CD8-positive, alpha-beta memory T cell (primary cell): ENCODE data around the gene CALCB. TPM values are rescaled to one million over a fixed set of nuclear protein-coding genes. Genes with fewer than 3 reads are reported as not detected.

ENCODE experiments used
- CTCF ChIA-PET: fragments of 350-600 bp; sonication (Branson Sonifier 250); formaldehyde crosslinking; loops from one replicate; lab custom pipeline; 2021; ENCODE audit warnings: antibody characterized with exemption; lab: Charles Lee
- POLR2A ChIA-PET: fragments of 350-600 bp; sonication (Branson Sonifier 250); formaldehyde crosslinking; loops from one replicate; lab custom pipeline; 2021; ENCODE audit warnings: antibody characterized with exemption; lab: Charles Lee
- DNase-seq, 5 donors: peaks; one replicate each; pipeline versions ENCODE4 v3.0.0 to v3.0.0-alpha.2; 2020 to 2022; ENCODE audit warnings: mixed read lengths in 1 of 5
- H3K27ac ChIP-seq: one replicate; pipeline ENCODE4 v1.7.0; 2013; ENCODE audit warnings: low read depth, mild to moderate bottlenecking, low read length, moderate library complexity
- H3K27me3 ChIP-seq: 2 replicates; pipeline ENCODE4 v1.7.0; 2013; ENCODE audit warnings: low read length, mild to moderate bottlenecking; ENCODE audit not compliant: insufficient read depth, poor library complexity, severe bottlenecking
- H3K36me3 ChIP-seq: 2 replicates; pipeline ENCODE4 v1.7.0; 2013; ENCODE audit warnings: mild to moderate bottlenecking, low read length, moderate library complexity; ENCODE audit not compliant: insufficient read depth
- H3K4me1 ChIP-seq: 2 replicates; pipeline ENCODE4 v1.7.0; 2013; ENCODE audit warnings: mild to moderate bottlenecking, low read length, moderate library complexity; ENCODE audit not compliant: insufficient read depth
- H3K4me3 ChIP-seq: 2 replicates; pipeline ENCODE4 v1.7.0; 2013; ENCODE audit warnings: mild to moderate bottlenecking, low read length
- H3K9me3 ChIP-seq: 2 replicates; pipeline ENCODE4 v1.7.0; 2013; ENCODE audit warnings: mild to moderate bottlenecking, low read length
- H3K27ac Mint-ChIP-seq, 8 donors: one replicate each; pipeline ENCODE4 v1.8.0; 2020 to 2021; ENCODE audit warnings: mixed read lengths in 8 of 8, mild to moderate bottlenecking in 6 of 8, inconsistent platforms in 3 of 8, moderate library complexity in 3 of 8
- H3K27me3 Mint-ChIP-seq, 2 donors: one replicate each; pipeline ENCODE4 v1.8.0; 2020 to 2021; ENCODE audit warnings: mixed read lengths in 2 of 2, mild to moderate bottlenecking in 1 of 2, moderate library complexity in 1 of 2
- H3K36me3 Mint-ChIP-seq, 3 donors: one replicate each; pipeline ENCODE4 v1.8.0; 2020 to 2021; ENCODE audit warnings: mixed read lengths in 3 of 3, inconsistent platforms in 1 of 3, mild to moderate bottlenecking in 1 of 3
- H3K4me1 Mint-ChIP-seq, 3 donors: one replicate each; pipeline ENCODE4 v1.8.0; 2020 to 2021; ENCODE audit warnings: mixed read lengths in 3 of 3, inconsistent platforms in 1 of 3, mild to moderate bottlenecking in 1 of 3
- H3K4me3 Mint-ChIP-seq, 7 donors: one replicate each; pipeline ENCODE4 v1.8.0; 2020 to 2021; ENCODE audit warnings: mixed read lengths in 7 of 7, mild to moderate bottlenecking in 6 of 7, moderate library complexity in 4 of 7, inconsistent platforms in 2 of 7
- H3K9me3 Mint-ChIP-seq, 5 donors: one replicate each; pipeline ENCODE4 v1.8.0; 2020 to 2022; ENCODE audit warnings: mixed read lengths in 5 of 5, mild to moderate bottlenecking in 3 of 5, moderate library complexity in 2 of 5, inconsistent platforms in 1 of 5
- polyA plus RNA-seq: library from polyadenylated mRNA; unstranded; fragments of 300-500 nt; fragmentation: Illumina TruSeq; gene quantifications from one replicate; pipeline ENCODE4 v1.2.3, GENCODE V29; 2021
- total RNA-seq, 2 experiments: library from RNA; stranded (reverse); gene quantifications; one replicate each; pipeline ENCODE4 v1.2.3, GENCODE V29; 2021

The CALCB gene
- total and polyA plus RNA-seq, 3 experiments from 2014 or later, result 0.26 to 0.47 (median 0.35) TPM

GRCh38 chr11:15114501-15115475 lies 41.4 kb downstream of the CALCB start, which contains the start of gene INSC:
Gene INSC, plus strand, starts transcription at chr11:15114923. Its CDS starts 34,252 bp downstream, at chr11:15149175.
- peak within 1 kb of the TSS in 2 of 8 donors; percentile 9 to 62 for H3K27ac Mint-ChIP-seq
- no peaks in the 10 kb centered on the region for H3K36me3 ChIP-seq
- CTCF ChIA-PET, result interaction anchor here (1.3 kb wide), 1 partner anchor 15 kb away, joined by 3 read pairs; no protein-coding TSS in a partner anchor
- no peak within 1 kb of the TSS for H3K4me3 ChIP-seq
- H3K27me3 ChIP-seq, result peaks cover 21% of the 10 kb centered on the region
- no peaks in the 10 kb centered on the region for H3K9me3 ChIP-seq
- peaks cover 0 to 1% (median 0%) of the 10 kb centered on the region in 3 donors for H3K36me3 Mint-ChIP-seq
- peaks cover 27 to 61% of the 10 kb centered on the region in 2 donors for H3K27me3 Mint-ChIP-seq
- H3K9me3 Mint-ChIP-seq, result no peaks in the 10 kb centered on the region
- peaks cover 9 to 17% (median 12%) of the 10 kb centered on the region in 3 donors for H3K4me1 Mint-ChIP-seq
- no peak within 1 kb of the TSS for H3K27ac ChIP-seq
- DNase-seq, result no peak
- H3K4me1 ChIP-seq, result no peaks in the 10 kb centered on the region
- peak within 1 kb of the TSS in 2 of 7 donors; percentile 1 to 45 for H3K4me3 Mint-ChIP-seq
- POLR2A ChIA-PET, result no interaction called here

GRCh38 chr11:15115686-15116085 lies 42.3 kb downstream of the CALCB start:
- no peaks in the 10 kb centered on the region for H3K9me3 ChIP-seq
- ChIA-PET POLR2A (no interaction called here), CTCF (no interaction called here)
- no peaks in the 10 kb centered on the region for H3K4me1 ChIP-seq
- Mint-ChIP-seq H3K27me3 (peaks cover 27 to 63% of the 10 kb centered on the region in 2 donors), H3K4me1 (peaks cover 9 to 17% (median 12%) of the 10 kb centered on the region in 3 donors), H3K9me3 (no peaks in the 10 kb centered on the region), H3K27ac (no peak overlapping the region), H3K36me3 (peaks cover 0 to 1% (median 0%) of the 10 kb centered on the region in 3 donors), H3K4me3 (no peak overlapping the region)
- H3K4me3 ChIP-seq, result no peak overlapping the region
- no peak overlapping the region for H3K27ac ChIP-seq
- DNase-seq, result no peak
- H3K36me3 ChIP-seq, result no peaks in the 10 kb centered on the region
- peaks cover 21% of the 10 kb centered on the region for H3K27me3 ChIP-seq

GRCh38 chr11:15117751-15118150 lies 44.4 kb downstream of the CALCB start:
- ChIA-PET POLR2A (no interaction called here), CTCF (interaction anchor here (1.1 to 1.3 kb wide), 2 partner anchors 10 to 211 kb away, joined by 3 read pairs; no protein-coding TSS in a partner anchor)
- Mint-ChIP-seq H3K4me1 (peaks cover 9 to 17% (median 12%) of the 10 kb centered on the region in 3 donors), H3K4me3 (no peak overlapping the region), H3K36me3 (peaks cover 0 to 1% (median 0%) of the 10 kb centered on the region in 3 donors), H3K9me3 (no peaks in the 10 kb centered on the region), H3K27ac (no peak overlapping the region), H3K27me3 (peaks cover 29 to 70% of the 10 kb centered on the region in 2 donors)
- H3K4me1 ChIP-seq, result no peaks in the 10 kb centered on the region
- H3K9me3 ChIP-seq, result no peaks in the 10 kb centered on the region
- H3K36me3 ChIP-seq, result no peaks in the 10 kb centered on the region
- no peak overlapping the region for H3K27ac ChIP-seq
- no peak overlapping the region for H3K4me3 ChIP-seq
- H3K27me3 ChIP-seq, result peaks cover 21% of the 10 kb centered on the region
- DNase-seq, result no peak

- Mint-ChIP-seq H3K27ac (no peak overlapping the region), H3K36me3 (peaks cover 0 to 1% (median 0%) of the 10 kb centered on the region in 3 donors), H3K27me3 (peaks cover 26 to 76% of the 10 kb centered on the region in 2 donors)
Observed at GRCh38 chr11:15118431-15118830, 45.0 kb downstream of the CALCB start.

GRCh38 chr11:15119352-15119751 lies 46.0 kb downstream of the CALCB start:
- ChIA-PET POLR2A (no interaction called here), CTCF (no interaction called here)
- Mint-ChIP-seq H3K4me1 (peaks cover 0 to 8% (median 0%) of the 10 kb centered on the region in 3 donors), H3K4me3 (no peak overlapping the region), H3K9me3 (no peaks in the 10 kb centered on the region), H3K36me3 (peaks cover 0 to 1% (median 0%) of the 10 kb centered on the region in 3 donors), H3K27ac (no peak overlapping the region), H3K27me3 (peaks cover 24 to 74% of the 10 kb centered on the region in 2 donors)
- H3K36me3 ChIP-seq, result no peaks in the 10 kb centered on the region
- no peak overlapping the region for H3K4me3 ChIP-seq
- peaks cover 16% of the 10 kb centered on the region for H3K27me3 ChIP-seq
- H3K4me1 ChIP-seq, result no peaks in the 10 kb centered on the region
- H3K27ac ChIP-seq, result no peak overlapping the region
- DNase-seq, result no peak
- H3K9me3 ChIP-seq, result no peaks in the 10 kb centered on the region

More at GRCh38 chr11:15118431-15118830, 45.0 kb downstream of the CALCB start:
- Mint-ChIP-seq H3K4me3 (no peak overlapping the region), H3K9me3 (no peaks in the 10 kb centered on the region), H3K4me1 (peaks cover 7 to 14% (median 9%) of the 10 kb centered on the region in 3 donors)
- H3K36me3 ChIP-seq, result no peaks in the 10 kb centered on the region
- ChIA-PET CTCF (interaction anchor here (1.1 to 1.3 kb wide), 2 partner anchors 10 to 212 kb away, joined by 3 read pairs; no protein-coding TSS in a partner anchor), POLR2A (no interaction called here)
- H3K9me3 ChIP-seq, result no peaks in the 10 kb centered on the region
- peaks cover 20% of the 10 kb centered on the region for H3K27me3 ChIP-seq
- H3K4me1 ChIP-seq, result no peaks in the 10 kb centered on the region
- H3K27ac ChIP-seq, result no peak overlapping the region
- H3K4me3 ChIP-seq, result no peak overlapping the region
- no peak for DNase-seq

GRCh38 chr11:15119826-15120225 lies 46.4 kb downstream of the CALCB start:
- ChIA-PET POLR2A (no interaction called here), CTCF (no interaction called here)
- Mint-ChIP-seq H3K9me3 (no peaks in the 10 kb centered on the region), H3K4me1 (peaks cover 0 to 7% (median 0%) of the 10 kb centered on the region in 3 donors), H3K27me3 (peaks cover 24 to 76% of the 10 kb centered on the region in 2 donors), H3K4me3 (no peak overlapping the region), H3K36me3 (peaks cover 0 to 1% (median 0%) of the 10 kb centered on the region in 3 donors), H3K27ac (no peak overlapping the region)
- no peak for DNase-seq
- no peaks in the 10 kb centered on the region for H3K4me1 ChIP-seq
- H3K4me3 ChIP-seq, result no peak overlapping the region
- no peak overlapping the region for H3K27ac ChIP-seq
- peaks cover 16% of the 10 kb centered on the region for H3K27me3 ChIP-seq
- H3K36me3 ChIP-seq, result no peaks in the 10 kb centered on the region
- H3K9me3 ChIP-seq, result no peaks in the 10 kb centered on the region

GRCh38 chr11:15123849-15124248 lies 50.5 kb downstream of the CALCB start:
- Histone ChIP-seq H3K4me1 (no peaks in the 10 kb centered on the region), H3K9me3 (no peaks in the 10 kb centered on the region), H3K27me3 (no peaks in the 10 kb centered on the region), H3K27ac (no peak overlapping the region), H3K36me3 (no peaks in the 10 kb centered on the region), H3K4me3 (no peak overlapping the region)
- Mint-ChIP-seq H3K4me3 (no peak overlapping the region), H3K4me1 (no peaks in the 10 kb centered on the region), H3K27ac (no peak overlapping the region), H3K36me3 (no peaks in the 10 kb centered on the region), H3K27me3 (peaks cover 12 to 56% of the 10 kb centered on the region in 2 donors), H3K9me3 (no peaks in the 10 kb centered on the region)
- DNase-seq, result no peak
- CTCF ChIA-PET, result no interaction called here
- POLR2A ChIA-PET, result no interaction called here

- Mint-ChIP-seq H3K9me3 (no peaks in the 10 kb centered on the region), H3K36me3 (no peaks in the 10 kb centered on the region), H3K27ac (peak overlapping the region in 1 of 8 donors; percentile 72), H3K4me1 (no peaks in the 10 kb centered on the region), H3K4me3 (no peak overlapping the region), H3K27me3 (peaks cover 10 to 50% of the 10 kb centered on the region in 2 donors)
- no peak for DNase-seq
- Histone ChIP-seq H3K4me1 (no peaks in the 10 kb centered on the region), H3K4me3 (no peak overlapping the region), H3K9me3 (no peaks in the 10 kb centered on the region), H3K27me3 (no peaks in the 10 kb centered on the region), H3K27ac (no peak overlapping the region), H3K36me3 (no peaks in the 10 kb centered on the region)
- ChIA-PET CTCF (no interaction called here), POLR2A (no interaction called here)
Observed at GRCh38 chr11:15124528-15124927, 51.1 kb downstream of the CALCB start.
